GM23338 (cell line): ENCODE data around the gene GLDC. TPM values are rescaled to one million over a fixed set of nuclear protein-coding genes. Genes with fewer than 3 reads are reported as not detected.
"Not testable (repeated sequence)": the region's sequence is repeated elsewhere in the genome, so short reads cannot be mapped to it uniquely, and the experiment has no call there.

Source experiments
- ATAC-seq: fragments of 200-7000 bp; cut with Tn5 transposase; 3 replicates; pipeline ENCODE4 v1.9.1; 2020
- DNase-seq: peaks from one replicate; pipeline ENCODE4 v3.0.0-alpha.2; 2015; ENCODE audit warnings: low spot score
- H2AFZ ChIP-seq: fragments of 200-600 bp; sonication (generic); 2 replicates; pipeline ENCODE4 v1.8.0; 2016; ENCODE audit warnings: antibody characterized with exemption, mild to moderate bottlenecking, moderate library complexity
- H3F3A ChIP-seq: fragments of 200-600 bp; sonication (generic); replicated peaks from 2 replicates; pipeline ENCODE4 v1.8.0; 2017; ENCODE audit warnings: antibody characterized with exemption, mixed run types, low read depth
- H3K27ac ChIP-seq: fragments of 200-600 bp; sonication (generic); 2 replicates; pipeline ENCODE4 v1.6.1; 2016; ENCODE audit warnings: low read depth
- H3K27me3 ChIP-seq: fragments of 200-600 bp; sonication (generic); 2 replicates; pipeline ENCODE4 v1.8.0; 2016; ENCODE audit warnings: mild to moderate bottlenecking, mixed run types, moderate library complexity; ENCODE audit not compliant: insufficient read depth
- H3K36me3 ChIP-seq: fragments of 200-600 bp; sonication (generic); 2 replicates; pipeline ENCODE4 v1.8.0; 2016; ENCODE audit warnings: mild to moderate bottlenecking; ENCODE audit not compliant: insufficient read depth
- H3K4me1 ChIP-seq: fragments of 200-600 bp; sonication (generic); 2 replicates; pipeline ENCODE4 v1.8.0; 2016; ENCODE audit warnings: mild to moderate bottlenecking, moderate library complexity; ENCODE audit not compliant: insufficient read depth
- H3K4me2 ChIP-seq: fragments of 200-600 bp; sonication (generic); 2 replicates; pipeline ENCODE4 v1.7.1; 2017; ENCODE audit warnings: mixed run types
- H3K4me3 ChIP-seq: fragments of 200-600 bp; sonication (generic); 2 replicates; pipeline ENCODE4 v1.6.1; 2016; ENCODE audit warnings: mixed run types
- H3K79me2 ChIP-seq: fragments of 200-600 bp; sonication (generic); replicated peaks from 2 replicates; pipeline ENCODE4 v1.8.0; 2017; ENCODE audit warnings: mild to moderate bottlenecking; ENCODE audit not compliant: insufficient read depth
- H3K9me2 ChIP-seq: fragments of 200-600 bp; sonication (generic); 2 replicates; pipeline ENCODE4 v1.8.0; 2017; ENCODE audit not compliant: insufficient read depth
- H4K20me1 ChIP-seq: fragments of 200-600 bp; sonication (generic); replicated peaks from 2 replicates; pipeline ENCODE4 v1.8.0; 2017; ENCODE audit warnings: mild to moderate bottlenecking; ENCODE audit not compliant: insufficient read depth
- H3K27ac Mint-ChIP-seq: 2 replicates; pipeline ENCODE4 v1.8.0; 2020; ENCODE audit warnings: inconsistent platforms, mild to moderate bottlenecking, moderate library complexity, mixed read lengths
- H3K27me3 Mint-ChIP-seq: 3 replicates; pipeline ENCODE4 v1.8.0; 2022; ENCODE audit warnings: low read depth, mild to moderate bottlenecking, moderate library complexity, mixed read lengths, inconsistent platforms; ENCODE audit not compliant: insufficient read depth, poor library complexity
- H3K36me3 Mint-ChIP-seq: 3 replicates; pipeline ENCODE4 v1.8.0; 2021; ENCODE audit warnings: low read depth, mild to moderate bottlenecking, inconsistent platforms, moderate library complexity, mixed read lengths
- H3K4me1 Mint-ChIP-seq: 3 replicates; pipeline ENCODE4 v1.8.0; 2020; ENCODE audit warnings: mild to moderate bottlenecking, inconsistent platforms, mixed read lengths
- H3K4me3 Mint-ChIP-seq: 3 replicates; pipeline ENCODE4 v1.8.0; 2021; ENCODE audit warnings: moderate library complexity, mild to moderate bottlenecking, inconsistent platforms, mixed read lengths
- H3K9me3 Mint-ChIP-seq: 3 replicates; pipeline ENCODE4 v1.8.0; 2020; ENCODE audit warnings: moderate library complexity, mild to moderate bottlenecking, inconsistent platforms, mixed read lengths
- CREB1 ChIP-seq: fragments of 250-450 bp; sonication (Bioruptor Pico); IDR thresholded peaks from 2 replicates; pipeline ENCODE4 v1.5.0; 2020; ENCODE audit warnings: low read depth, mild to moderate bottlenecking, moderate library complexity
- EZH2 ChIP-seq: fragments of 200-600 bp; sonication (generic); IDR thresholded peaks from one replicate; pipeline ENCODE4 v1.8.0; 2017; ENCODE audit warnings: antibody characterized with exemption, mild to moderate bottlenecking, low read depth; ENCODE audit not compliant: unreplicated experiment
- EZH2phosphoT487 ChIP-seq: fragments of 200-600 bp; sonication (generic); IDR thresholded peaks from one replicate; pipeline ENCODE4 v1.8.1; 2018; ENCODE audit warnings: antibody characterized with exemption; ENCODE audit not compliant: unreplicated experiment
- JUNB ChIP-seq: IDR thresholded peaks from one replicate; pipeline ENCODE4 v1.6.1; 2016; ENCODE audit warnings: antibody characterized with exemption; ENCODE audit not compliant: unreplicated experiment
- NANOG ChIP-seq: IDR thresholded peaks from 2 replicates; pipeline ENCODE4 v1.6.1; 2016; ENCODE audit warnings: antibody characterized with exemption, borderline replicate concordance
- POLR2AphosphoS5 ChIP-seq: IDR thresholded peaks from 2 replicates; pipeline ENCODE4 v1.6.1; 2016; ENCODE audit warnings: antibody characterized with exemption, low read depth
- STAT1 ChIP-seq: IDR thresholded peaks from one replicate; pipeline ENCODE4 v1.6.1; 2016; ENCODE audit warnings: antibody characterized with exemption; ENCODE audit not compliant: unreplicated experiment
- polyA plus RNA-seq: library from polyadenylated mRNA; unstranded; fragments of >200 nt; fragmentation: Nextera tagmentation; extraction: Ambion mirVana; gene quantifications from 2 replicates; pipeline ENCODE4 v1.2.1, GENCODE V29; 2016
- total RNA-seq: library from RNA; depleted of rRNA; stranded (reverse); fragments of >200 nt; shearing (Covaris generic); gene quantifications from 2 replicates; pipeline ENCODE4 v1.2.3, GENCODE V29; 2014
- TF ChIP-seq, protein P1 (sequence below): IDR thresholded peaks from one replicate; pipeline ENCODE4 v1.6.1; 2018; ENCODE audit warnings: antibody characterized with exemption; ENCODE audit not compliant: unreplicated experiment
- TF ChIP-seq, protein P2 (sequence below), 2 experiments: fragments of 200-600 bp in 1 of 2; sonication (generic) in 1 of 2; conservative IDR thresholded peaks; 2 replicates each; pipeline versions ENCODE4 v1.5.1 to v1.6.1; 2016 to 2017; ENCODE audit warnings: antibody characterized with exemption in 2 of 2, low read depth in 2 of 2, mild to moderate bottlenecking in 2 of 2, moderate library complexity in 1 of 2

The GLDC gene
- total and polyA plus RNA-seq, 2 experiments from 2014 or later, result 63.5 to 139 TPM

DNA sequence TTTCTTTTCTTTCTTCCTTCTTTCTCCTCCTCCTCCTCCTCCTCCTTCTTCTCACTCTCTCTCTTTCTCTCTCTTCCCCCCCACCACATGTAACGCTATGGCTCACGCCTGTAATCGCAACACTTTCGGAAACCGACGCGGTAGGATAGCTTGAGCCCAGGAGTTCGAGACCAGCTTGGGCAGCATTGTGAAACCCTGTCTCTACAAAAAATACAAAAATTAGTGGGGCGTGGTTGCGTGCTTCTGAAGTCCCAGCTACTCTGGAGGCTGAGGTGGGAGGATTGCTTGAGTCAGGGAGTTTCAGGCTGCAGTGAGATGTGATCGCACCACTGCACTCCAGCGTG, 736 bp upstream of the GLDC start (continued):
- TF ChIP-seq, protein P1, sequence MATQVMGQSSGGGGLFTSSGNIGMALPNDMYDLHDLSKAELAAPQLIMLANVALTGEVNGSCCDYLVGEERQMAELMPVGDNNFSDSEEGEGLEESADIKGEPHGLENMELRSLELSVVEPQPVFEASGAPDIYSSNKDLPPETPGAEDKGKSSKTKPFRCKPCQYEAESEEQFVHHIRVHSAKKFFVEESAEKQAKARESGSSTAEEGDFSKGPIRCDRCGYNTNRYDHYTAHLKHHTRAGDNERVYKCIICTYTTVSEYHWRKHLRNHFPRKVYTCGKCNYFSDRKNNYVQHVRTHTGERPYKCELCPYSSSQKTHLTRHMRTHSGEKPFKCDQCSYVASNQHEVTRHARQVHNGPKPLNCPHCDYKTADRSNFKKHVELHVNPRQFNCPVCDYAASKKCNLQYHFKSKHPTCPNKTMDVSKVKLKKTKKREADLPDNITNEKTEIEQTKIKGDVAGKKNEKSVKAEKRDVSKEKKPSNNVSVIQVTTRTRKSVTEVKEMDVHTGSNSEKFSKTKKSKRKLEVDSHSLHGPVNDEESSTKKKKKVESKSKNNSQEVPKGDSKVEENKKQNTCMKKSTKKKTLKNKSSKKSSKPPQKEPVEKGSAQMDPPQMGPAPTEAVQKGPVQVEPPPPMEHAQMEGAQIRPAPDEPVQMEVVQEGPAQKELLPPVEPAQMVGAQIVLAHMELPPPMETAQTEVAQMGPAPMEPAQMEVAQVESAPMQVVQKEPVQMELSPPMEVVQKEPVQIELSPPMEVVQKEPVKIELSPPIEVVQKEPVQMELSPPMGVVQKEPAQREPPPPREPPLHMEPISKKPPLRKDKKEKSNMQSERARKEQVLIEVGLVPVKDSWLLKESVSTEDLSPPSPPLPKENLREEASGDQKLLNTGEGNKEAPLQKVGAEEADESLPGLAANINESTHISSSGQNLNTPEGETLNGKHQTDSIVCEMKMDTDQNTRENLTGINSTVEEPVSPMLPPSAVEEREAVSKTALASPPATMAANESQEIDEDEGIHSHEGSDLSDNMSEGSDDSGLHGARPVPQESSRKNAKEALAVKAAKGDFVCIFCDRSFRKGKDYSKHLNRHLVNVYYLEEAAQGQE, result no peak
- no peak for TF ChIP-seq STAT1
- TF ChIP-seq POLR2AphosphoS5, result no peak
- no peak for TF ChIP-seq CREB1 (CRISPR knock-in tag)

- Histone ChIP-seq H3K4me1 (peaks cover 49% of the 10 kb centered on the region), H3K27me3 (peaks cover 10% of the 10 kb centered on the region), H4K20me1 (peaks cover 44% of the 10 kb centered on the region), H3K4me3 (peak overlapping the region; percentile 81), H3K79me2 (peaks cover 89% of the 10 kb centered on the region), H3K4me2 (peak overlapping the region; percentile 95)
- not testable (repeated sequence) for H3K36me3 ChIP-seq, H3K27ac Mint-ChIP-seq, H3K9me2 ChIP-seq, H3F3A ChIP-seq, H3K9me3 Mint-ChIP-seq, H3K27ac ChIP-seq, H2AFZ ChIP-seq, DNase-seq
- peaks cover 18% of the 10 kb centered on the region for H3K27me3 Mint-ChIP-seq
- peaks cover 46% of the 10 kb centered on the region for H3K4me1 Mint-ChIP-seq
- ATAC-seq, result peak; percentile 28
- peaks cover 34% of the 10 kb centered on the region for H3K36me3 Mint-ChIP-seq
- H3K4me3 Mint-ChIP-seq, result peak overlapping the region; percentile 96
Measured at GRCh38 chr9:6645105-6645354, 499 bp downstream of the GLDC start.

DNA sequence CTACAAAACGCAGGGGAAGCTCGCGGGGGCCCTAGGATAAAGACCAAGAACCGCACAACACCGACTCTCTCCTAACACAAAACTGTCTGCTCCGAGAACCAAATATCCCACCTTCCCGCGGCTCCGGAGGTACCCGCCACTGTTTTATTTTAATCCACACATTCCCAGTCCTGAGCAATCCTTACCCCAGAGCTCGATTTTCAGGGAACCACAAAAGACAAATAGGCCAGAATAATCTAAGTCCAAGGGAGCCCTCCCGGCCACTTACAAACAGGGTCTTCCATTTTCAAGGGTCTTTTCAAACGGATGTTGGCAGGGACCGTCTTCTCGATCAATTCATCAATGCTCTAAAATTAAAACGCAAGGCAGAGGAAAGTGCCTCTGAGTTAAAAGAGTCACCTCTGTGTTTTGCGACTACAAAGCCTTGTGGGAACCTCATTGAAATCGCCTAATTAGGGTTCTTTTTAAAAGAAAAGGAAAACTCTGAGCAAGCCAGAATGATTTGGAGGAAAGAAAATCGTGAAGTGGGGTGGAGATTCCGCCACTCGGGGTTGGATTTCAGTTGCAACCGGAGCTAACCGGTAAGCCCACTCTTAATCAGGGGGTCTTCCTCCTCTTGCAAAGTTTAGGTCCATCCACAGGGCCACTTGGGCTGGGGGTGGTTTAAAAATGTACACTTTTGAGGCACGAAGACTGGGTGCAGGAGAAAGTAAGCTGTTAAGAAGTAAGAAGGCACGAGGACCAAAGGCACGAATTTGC, 1.0 kb downstream of the GLDC start:
- no peak overlapping the region for H2AFZ ChIP-seq
- H3K36me3 Mint-ChIP-seq, result peaks cover 29% of the 10 kb centered on the region
- TF ChIP-seq JUNB (no peak), EZH2phosphoT487 (no peak), EZH2 (no peak), CREB1 (CRISPR knock-in tag) (no peak), NANOG (no peak), STAT1 (no peak)
- TF ChIP-seq, protein P2, sequence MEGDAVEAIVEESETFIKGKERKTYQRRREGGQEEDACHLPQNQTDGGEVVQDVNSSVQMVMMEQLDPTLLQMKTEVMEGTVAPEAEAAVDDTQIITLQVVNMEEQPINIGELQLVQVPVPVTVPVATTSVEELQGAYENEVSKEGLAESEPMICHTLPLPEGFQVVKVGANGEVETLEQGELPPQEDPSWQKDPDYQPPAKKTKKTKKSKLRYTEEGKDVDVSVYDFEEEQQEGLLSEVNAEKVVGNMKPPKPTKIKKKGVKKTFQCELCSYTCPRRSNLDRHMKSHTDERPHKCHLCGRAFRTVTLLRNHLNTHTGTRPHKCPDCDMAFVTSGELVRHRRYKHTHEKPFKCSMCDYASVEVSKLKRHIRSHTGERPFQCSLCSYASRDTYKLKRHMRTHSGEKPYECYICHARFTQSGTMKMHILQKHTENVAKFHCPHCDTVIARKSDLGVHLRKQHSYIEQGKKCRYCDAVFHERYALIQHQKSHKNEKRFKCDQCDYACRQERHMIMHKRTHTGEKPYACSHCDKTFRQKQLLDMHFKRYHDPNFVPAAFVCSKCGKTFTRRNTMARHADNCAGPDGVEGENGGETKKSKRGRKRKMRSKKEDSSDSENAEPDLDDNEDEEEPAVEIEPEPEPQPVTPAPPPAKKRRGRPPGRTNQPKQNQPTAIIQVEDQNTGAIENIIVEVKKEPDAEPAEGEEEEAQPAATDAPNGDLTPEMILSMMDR (conservative IDR thresholded peaks at IDR 0.05; ENCODE audit: low read depth in 2 of 2), result no peak
- TF ChIP-seq, protein P1, result no peak

More for the DNA sequence above, 1.0 kb downstream of the GLDC start:
- Histone ChIP-seq H3K9me2 (0 out of 2 replicates have a peak, but pooled peaks cover 3% of the 10 kb centered on the region), H3K27ac (no peak overlapping the region), H3K4me2 (peak overlapping the region; percentile 95), H3K79me2 (peaks cover 89% of the 10 kb centered on the region), H3K4me3 (peak overlapping the region; percentile 81), H4K20me1 (peaks cover 46% of the 10 kb centered on the region), H3K4me1 (peaks cover 44% of the 10 kb centered on the region), H3F3A (peaks cover 4% of the 10 kb centered on the region; the same call in 1 of the 2 replicates), H3K36me3 (peaks cover 5% of the 10 kb centered on the region; the same call in 1 of the 2 replicates), H3K27me3 (peaks cover 10% of the 10 kb centered on the region)
- Mint-ChIP-seq H3K4me3 (peak overlapping the region; percentile 96), H3K27me3 (peaks cover 18% of the 10 kb centered on the region), H3K27ac (peak overlapping the region; percentile 76), H3K4me1 (peaks cover 50% of the 10 kb centered on the region), H3K9me3 (0 out of 3 replicates have a peak, but pooled peaks cover 5% of the 10 kb centered on the region)
- peak; percentile 31 for DNase-seq
- peak; percentile 1; the same call in 2 of the 3 replicates for ATAC-seq
